Parathyroid adenoma (tissue), 2 donors: Measurements from ENCODE around the gene PDSS1.

Source experiments
- H2AFZ ChIP-seq: fragments of 300-600 bp; sonication (generic); one replicate; pipeline ENCODE4 v1.7.0; 2017; ENCODE audit warnings: antibody characterized with exemption, mild to moderate bottlenecking
- H3K27ac ChIP-seq: fragments of 300-600 bp; sonication (generic); one replicate; pipeline ENCODE4 v1.7.0; 2017
- H3K27me3 ChIP-seq: fragments of 300-600 bp; sonication (generic); one replicate; pipeline ENCODE4 v1.7.0; 2017; ENCODE audit warnings: low read length; ENCODE audit not compliant: control insufficient read depth, insufficient read depth
- H3K36me3 ChIP-seq: fragments of 300-600 bp; sonication (generic); one replicate; pipeline ENCODE4 v1.7.0; 2017; ENCODE audit warnings: low read length; ENCODE audit not compliant: control insufficient read depth, insufficient read depth
- H3K4me1 ChIP-seq: fragments of 300-600 bp; sonication (generic); one replicate; pipeline ENCODE4 v1.7.0; 2017; ENCODE audit warnings: control low read depth
- H3K4me2 ChIP-seq: fragments of 300-600 bp; sonication (generic); one replicate; pipeline ENCODE4 v1.7.0; 2017; ENCODE audit warnings: low read length
- H3K4me3 ChIP-seq: fragments of 300-600 bp; sonication (generic); one replicate; pipeline ENCODE4 v1.7.0; 2017; ENCODE audit warnings: low read depth, low read length
- H3K79me2 ChIP-seq: fragments of 300-600 bp; sonication (generic); one replicate; pipeline ENCODE4 v1.7.0; 2017; ENCODE audit warnings: control low read depth
- H3K9ac ChIP-seq: fragments of 300-600 bp; sonication (generic); one replicate; pipeline ENCODE4 v1.7.0; 2017; ENCODE audit warnings: mild to moderate bottlenecking
- H3K9me3 ChIP-seq: fragments of 300-600 bp; sonication (generic); one replicate; pipeline ENCODE4 v1.7.0; 2017; ENCODE audit warnings: low read length; ENCODE audit not compliant: control insufficient read depth
- CTCF ChIP-seq: fragments of 300-600 bp; sonication (generic); IDR thresholded peaks from one replicate; pipeline ENCODE4 v1.7.0; 2017; ENCODE audit warnings: antibody characterized with exemption, mild to moderate bottlenecking
- donor health status: primary hyperparathyroidism.

Gene PDSS1

GRCh38 chr10:26743841-26744240 is 46.3 kb downstream of the PDSS1 start:
- Histone ChIP-seq H3K79me2 (no peaks in the 10 kb centered on the region), H3K9me3 (no peaks in the 10 kb centered on the region), H3K27me3 (no peaks in the 10 kb centered on the region), H3K9ac (no peak overlapping the region), H3K27ac (no peak overlapping the region), H3K4me2 (no peak overlapping the region), H3K36me3 (no peaks in the 10 kb centered on the region), H2AFZ (no peak overlapping the region), H3K4me3 (no peak overlapping the region), H3K4me1 (no peaks in the 10 kb centered on the region)
- no peak for TF ChIP-seq CTCF

- no peak overlapping the region for H3K4me3 ChIP-seq
- H3K36me3 ChIP-seq, result no peaks in the 10 kb centered on the region
Observed at GRCh38 chr10:26746061-26746460, 48.6 kb downstream of the PDSS1 start.

DNA sequence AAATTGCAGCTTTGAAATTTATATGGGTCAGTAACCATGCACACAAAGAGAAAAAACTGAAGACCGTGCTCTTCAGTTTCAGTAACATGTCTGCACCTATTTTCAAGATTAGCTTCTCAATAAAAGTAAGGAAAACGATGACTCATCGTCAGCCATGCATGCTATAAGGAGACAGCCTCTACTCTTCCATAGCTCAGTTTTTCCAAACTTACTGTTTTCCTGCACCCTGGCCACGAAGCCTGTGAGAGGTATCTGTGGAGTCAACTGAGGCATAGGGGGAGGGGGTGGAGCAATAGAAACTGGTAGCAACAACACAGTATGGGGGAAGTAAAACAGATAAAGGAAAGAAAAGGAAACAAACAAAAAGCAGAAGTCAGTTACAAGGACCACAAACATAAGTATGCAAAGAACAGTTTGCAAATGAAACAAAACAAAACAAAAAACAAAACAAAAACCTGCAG is 58.0 kb downstream of the PDSS1 start:
- Histone ChIP-seq H3K79me2 (no peaks in the 10 kb centered on the region), H3K27me3 (no peaks in the 10 kb centered on the region), H3K4me2 (no peak overlapping the region), H3K4me3 (no peak overlapping the region), H3K4me1 (no peaks in the 10 kb centered on the region), H3K36me3 (no peaks in the 10 kb centered on the region), H3K9me3 (no peaks in the 10 kb centered on the region), H3K27ac (no peak overlapping the region), H3K9ac (no peak overlapping the region), H2AFZ (no peak overlapping the region)
- no peak for TF ChIP-seq CTCF

More at GRCh38 chr10:26746061-26746460, 48.6 kb downstream of the PDSS1 start:
- H3K27me3 ChIP-seq, result no peaks in the 10 kb centered on the region
- no peak overlapping the region for H2AFZ ChIP-seq
- H3K79me2 ChIP-seq, result no peaks in the 10 kb centered on the region
- TF ChIP-seq CTCF, result no peak
- H3K4me1 ChIP-seq, result peaks cover 2% of the 10 kb centered on the region
- no peaks in the 10 kb centered on the region for H3K9me3 ChIP-seq
- no peak overlapping the region for H3K9ac ChIP-seq
- H3K4me2 ChIP-seq, result no peak overlapping the region
- no peak overlapping the region for H3K27ac ChIP-seq

GRCh38 chr10:26759008-26759407 is 61.5 kb downstream of the PDSS1 start:
- H3K27ac ChIP-seq, result no peak overlapping the region
- no peak overlapping the region for H3K9ac ChIP-seq
- H3K36me3 ChIP-seq, result no peaks in the 10 kb centered on the region
- no peaks in the 10 kb centered on the region for H3K27me3 ChIP-seq
- no peaks in the 10 kb centered on the region for H3K9me3 ChIP-seq
- no peak overlapping the region for H3K4me3 ChIP-seq
- H3K4me2 ChIP-seq, result no peak overlapping the region
- no peaks in the 10 kb centered on the region for H3K4me1 ChIP-seq
- no peak for TF ChIP-seq CTCF
- H2AFZ ChIP-seq, result no peak overlapping the region
- no peaks in the 10 kb centered on the region for H3K79me2 ChIP-seq

- H3K9ac ChIP-seq, result no peak overlapping the region
- no peak overlapping the region for H3K4me3 ChIP-seq
- no peak for TF ChIP-seq CTCF
- no peaks in the 10 kb centered on the region for H3K4me1 ChIP-seq
- H3K79me2 ChIP-seq, result no peaks in the 10 kb centered on the region
- H3K27me3 ChIP-seq, result no peaks in the 10 kb centered on the region
- no peak overlapping the region for H2AFZ ChIP-seq
- no peaks in the 10 kb centered on the region for H3K9me3 ChIP-seq
- H3K36me3 ChIP-seq, result no peaks in the 10 kb centered on the region
- no peak overlapping the region for H3K27ac ChIP-seq
- H3K4me2 ChIP-seq, result no peak overlapping the region
Observed at GRCh38 chr10:26765549-26765948, 68.0 kb downstream of the PDSS1 start.
